Measurements from ENCODE around the gene L3MBTL4.

DNA sequence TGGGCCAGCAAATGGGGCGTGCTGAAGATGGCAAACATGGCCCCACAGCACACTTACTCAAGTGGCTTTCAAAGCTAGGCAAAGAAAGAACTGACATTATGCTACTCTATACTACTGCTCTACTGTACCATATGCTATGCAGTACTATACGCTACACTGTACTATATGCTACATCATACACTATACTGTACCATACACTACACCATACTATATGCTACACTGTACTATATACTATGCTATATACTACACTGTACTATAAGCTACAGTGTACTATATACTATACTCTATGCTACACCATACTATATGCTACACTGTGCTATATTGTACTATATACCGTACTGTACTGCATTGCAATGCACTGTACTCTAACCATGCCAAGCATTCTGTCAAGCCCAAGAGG lies 275.7 kb downstream of the L3MBTL4 start:
- no peak for TF ChIP-seq CTCF (conservative IDR thresholded peaks at IDR 0.05; ENCODE audit: low read depth, low read length)
- no peak for TF ChIP-seq EZH2 (IDR thresholded peaks at IDR 0.05; ENCODE audit: borderline replicate concordance, low read depth, low read length, poor library complexity, severe bottlenecking)
